ENCODE results near the gene SLC9A9.

Gene SLC9A9

DNA sequence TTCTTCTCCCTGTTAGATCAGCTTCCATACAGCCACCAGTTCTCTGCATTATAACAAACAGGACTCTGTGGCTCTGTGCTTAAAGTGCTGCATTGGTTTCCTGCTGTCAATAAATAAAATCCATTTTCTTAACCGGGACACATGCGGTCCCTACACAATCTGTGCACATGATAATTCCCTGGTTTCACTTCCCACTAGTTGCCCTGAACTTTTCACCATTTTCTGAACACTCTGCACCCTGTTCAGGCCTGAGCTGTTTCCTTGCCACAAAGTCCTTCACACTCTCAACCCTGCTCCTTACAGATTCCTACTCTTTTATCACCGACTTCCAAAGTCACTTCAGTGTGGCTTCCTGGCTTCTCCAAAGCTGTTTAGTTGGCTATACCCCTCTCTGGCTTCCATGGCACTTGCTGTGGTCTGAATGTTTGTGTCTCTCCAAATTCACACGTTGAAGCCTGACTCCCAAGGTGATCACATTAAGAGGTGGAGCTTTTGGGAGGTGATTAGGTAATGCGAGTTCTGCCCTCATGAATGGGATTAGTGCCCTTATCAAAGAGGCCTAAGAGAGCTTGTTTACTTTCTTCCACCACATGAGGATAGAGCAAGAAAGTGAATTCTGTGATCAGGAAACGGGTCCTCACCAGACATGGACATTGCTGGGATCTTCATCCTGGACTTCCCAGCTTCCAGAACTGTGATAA, 495.3 kb downstream of the SLC9A9 start:
- no peak for DNase-seq (ENCODE audit: low read depth)
- no peak overlapping the region for H3K4me3 ChIP-seq (ENCODE audit: low read depth, low read length)
- no peak for TF ChIP-seq MYC (IDR thresholded peaks at IDR 0.05; ENCODE audit: low read depth, low read length)
- no peak for TF ChIP-seq MAX (IDR thresholded peaks at IDR 0.05; ENCODE audit: low read depth, low read length)
- no peak for TF ChIP-seq CTCF (IDR thresholded peaks at IDR 0.05; ENCODE audit: low read depth, low read length)

DNA sequence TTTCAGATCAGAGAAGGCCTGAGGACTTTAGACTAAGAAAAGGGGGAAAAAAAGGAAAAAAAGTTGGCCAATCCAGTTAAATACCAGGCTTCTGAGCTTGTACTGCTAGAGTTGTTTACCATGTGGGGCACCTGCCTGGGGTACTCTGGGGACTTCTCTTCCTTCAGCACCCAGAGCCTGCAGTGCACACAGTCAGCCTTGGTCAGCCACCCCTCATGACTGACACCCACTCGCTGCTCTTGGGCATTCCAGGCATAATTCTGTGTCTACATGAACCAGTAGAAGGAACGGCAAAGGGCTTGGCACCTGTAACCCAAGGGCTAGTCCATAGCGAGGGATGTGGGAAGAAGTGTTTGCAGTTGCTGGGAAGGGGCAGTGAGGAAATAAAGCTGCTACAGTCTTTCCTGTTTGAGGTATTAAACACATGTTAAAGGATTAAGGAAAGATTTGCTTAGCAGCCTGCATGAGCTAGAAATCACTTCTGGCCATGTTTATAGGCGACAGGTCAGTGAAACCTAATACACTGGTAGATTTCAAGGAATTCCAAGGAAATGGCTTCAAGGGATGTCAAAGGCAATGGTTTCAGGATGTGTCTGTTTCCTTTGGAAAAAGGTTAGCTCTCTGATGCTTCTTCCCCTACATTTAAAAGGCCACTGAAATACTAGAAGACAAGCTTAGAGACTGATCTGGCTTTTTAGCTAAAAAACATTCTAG, 496.2 kb downstream of the SLC9A9 start:
- TF ChIP-seq CTCF (IDR thresholded peaks at IDR 0.05; ENCODE audit: low read depth, low read length) (no peak), POLR2A (IDR thresholded peaks at IDR 0.05; ENCODE audit: extremely low read depth, insufficient read length) (no peak), MYC (IDR thresholded peaks at IDR 0.05; ENCODE audit: low read depth, low read length) (no peak), MAX (IDR thresholded peaks at IDR 0.05; ENCODE audit: low read depth, low read length) (no peak)
- no peak for DNase-seq (ENCODE audit: low read depth)

GRCh38 chr3:143351354-143351753, 496.9 kb downstream of the SLC9A9 start:
- DNase-seq (ENCODE audit: low read depth) = no peak
- H3K4me3 ChIP-seq (ENCODE audit: low read depth, low read length) = no peak overlapping the region
- TF ChIP-seq MYC (IDR thresholded peaks at IDR 0.05; ENCODE audit: low read depth, low read length) (no peak), CTCF (IDR thresholded peaks at IDR 0.05; ENCODE audit: low read depth, low read length) (no peak), MAX (IDR thresholded peaks at IDR 0.05; ENCODE audit: low read depth, low read length) (no peak), POLR2A (IDR thresholded peaks at IDR 0.05; ENCODE audit: extremely low read depth, insufficient read length) (no peak)

More for the DNA sequence above, 496.2 kb downstream of the SLC9A9 start:
- H3K4me3 ChIP-seq (ENCODE audit: low read depth, low read length) = no peak overlapping the region

DNA sequence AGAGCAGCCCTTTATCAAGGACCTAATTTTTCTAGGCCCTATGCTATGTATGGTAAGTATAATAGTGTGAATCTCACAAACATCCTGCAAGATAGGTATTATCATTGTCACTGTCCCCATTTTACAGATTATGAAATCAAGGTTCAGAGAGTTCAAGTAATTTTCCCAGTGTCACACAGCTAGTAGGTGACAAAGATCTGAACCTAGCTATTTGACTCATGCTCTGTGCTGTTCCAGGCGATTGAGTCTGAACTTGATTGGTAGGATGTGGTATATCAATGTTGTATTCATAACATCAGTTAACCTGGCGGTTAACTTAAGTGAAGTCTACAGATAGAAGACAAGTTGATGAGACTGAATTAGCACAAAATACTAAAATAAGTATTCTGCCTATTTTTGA, 498.8 kb downstream of the SLC9A9 start:
- no peak for TF ChIP-seq POLR2A (IDR thresholded peaks at IDR 0.05; ENCODE audit: extremely low read depth, insufficient read length)
- H3K4me3 ChIP-seq (ENCODE audit: low read depth, low read length) = no peak overlapping the region
- DNase-seq (ENCODE audit: low read depth) = no peak

DNA sequence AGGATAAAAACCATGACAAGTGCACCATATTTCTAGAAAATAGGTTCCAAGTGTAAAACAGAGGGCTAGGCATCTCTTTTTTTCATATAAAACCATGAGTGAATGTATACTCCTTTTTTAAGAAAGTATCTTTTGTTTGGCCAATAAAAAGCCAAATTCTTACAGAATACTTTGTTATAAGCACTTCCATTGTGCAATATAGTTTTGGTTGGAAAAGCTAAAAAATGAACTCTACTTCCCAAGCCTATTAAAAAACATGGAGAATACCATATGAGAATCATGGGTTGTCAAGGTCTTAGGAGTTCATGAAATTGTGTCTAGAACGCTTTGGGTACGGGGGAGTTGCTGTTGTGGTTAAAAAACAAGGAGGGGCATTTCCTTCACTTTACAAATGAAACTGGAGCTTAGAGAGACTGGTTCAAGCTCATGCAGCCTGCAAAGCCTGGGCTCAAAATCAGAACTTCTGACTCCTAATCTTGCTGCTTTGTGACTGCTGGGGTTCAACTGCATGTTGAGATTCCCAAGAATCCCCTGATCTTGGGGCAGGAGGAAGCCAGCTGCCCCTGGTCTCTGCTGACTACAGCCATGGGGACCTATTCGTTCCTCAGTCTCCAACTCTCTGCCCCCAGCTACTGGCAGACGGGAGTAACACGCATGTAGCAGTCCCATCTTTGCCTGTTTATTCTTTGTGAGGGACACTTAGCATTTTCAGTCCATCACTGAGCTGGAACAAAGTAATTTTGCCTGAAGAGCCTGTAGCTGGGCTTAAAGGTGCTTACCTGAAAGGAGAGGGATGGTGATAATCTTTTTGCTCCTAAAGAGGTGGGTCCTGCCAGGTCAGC, 499.6 kb downstream of the SLC9A9 start:
- TF ChIP-seq CTCF (IDR thresholded peaks at IDR 0.05; ENCODE audit: low read depth, low read length) = peak; percentile 48
- TF ChIP-seq MYC (IDR thresholded peaks at IDR 0.05; ENCODE audit: low read depth, low read length) = no peak
- no peak overlapping the region for H3K4me3 ChIP-seq (ENCODE audit: low read depth, low read length)
- peak; percentile 71 for DNase-seq (ENCODE audit: low read depth)

- no peak overlapping the region for H3K4me3 ChIP-seq (ENCODE audit: low read depth, low read length)
- DNase-seq (ENCODE audit: low read depth) = no peak
- TF ChIP-seq CTCF (IDR thresholded peaks at IDR 0.05; ENCODE audit: low read depth, low read length) (no peak), POLR2A (IDR thresholded peaks at IDR 0.05; ENCODE audit: extremely low read depth, insufficient read length) (no peak), MAX (IDR thresholded peaks at IDR 0.05; ENCODE audit: low read depth, low read length) (no peak), MYC (IDR thresholded peaks at IDR 0.05; ENCODE audit: low read depth, low read length) (no peak)
Observed at GRCh38 chr3:143344516-143345165, 503.6 kb downstream of the SLC9A9 start.

Data from NB4 (cell line).